GM12878 (cell line): Measurements from ENCODE around the gene PTPRN2. TPM values are rescaled to one million over a fixed set of nuclear protein-coding genes. Genes with fewer than 3 reads are reported as not detected.

ENCODE experiments used
- ATAC-seq: fragments of 200-7000 bp; cut with Tn5 transposase; 3 replicates; pipeline ENCODE4 v1.9.1; 2020; ENCODE audit warnings: mild to moderate bottlenecking, moderate library complexity
- BruUV-seq: library from RNA; stranded (reverse); fragments of 400-500 nt; replicated peaks from 2 replicates; lab custom pipeline; 2021; lab: Mats Ljungman, UMichigan
- CTCF ChIA-PET: fragments of 300-600 bp; sonication (Branson Sonifier 250); formaldehyde crosslinking; extraction: SDS; loops from one replicate; lab custom pipeline; 2021; ENCODE audit warnings: inconsistent platforms; lab: Yijun Ruan, JAX
- POLR2A ChIA-PET: fragments of 350-600 bp; formaldehyde crosslinking; extraction: SDS; loops from one replicate; lab custom pipeline; 2021; ENCODE audit warnings: inconsistent platforms; lab: Charles Lee
- RAD21 ChIA-PET: fragments of 300-600 bp; sonication (Branson Sonifier 250); formaldehyde crosslinking; loops from one replicate; lab custom pipeline; 2023; ENCODE audit warnings: antibody characterized with exemption; ENCODE audit not compliant: unreplicated experiment; lab: Charles Lee
- SMC1A ChIA-PET: fragments of 300-600 bp; sonication (Branson Sonifier 250); formaldehyde crosslinking; loops from one replicate; lab custom pipeline; 2023; ENCODE audit not compliant: unreplicated experiment, uncharacterized antibody; lab: Charles Lee
- DNase-seq: peaks from one replicate; pipeline ENCODE4 v3.0.0-alpha.2; 2011; ENCODE audit warnings: low read depth, low spot score
- FAIRE-seq: peaks from 3 replicates; lab custom pipeline; 2011; peaks lifted over from hg19 to GRCh38; lab: Jason Lieb, UNC
- H2AFZ ChIP-seq: 2 replicates; pipeline ENCODE4 v1.6.0; 2011; ENCODE audit warnings: low read depth, low read length, control low read depth; ENCODE audit not compliant: control insufficient read depth
- H3K27ac ChIP-seq: 2 replicates; pipeline ENCODE4 v1.5.1; 2011; ENCODE audit warnings: control low read depth; ENCODE audit not compliant: control insufficient read depth, insufficient read depth
- H3K27me3 ChIP-seq, 2 experiments: replicated peaks in 1 of 2; 2 replicates each; pipeline versions ENCODE4 v1.6.0 to v1.6.1; 2011; ENCODE audit warnings: low read length in 1 of 2; ENCODE audit not compliant: control insufficient read depth in 2 of 2, insufficient read depth in 2 of 2
- H3K36me3 ChIP-seq, 2 experiments: 2 replicates each; pipeline ENCODE4 v1.5.1; 2011; ENCODE audit warnings: low read length in 1 of 2; ENCODE audit not compliant: control insufficient read depth in 2 of 2, insufficient read depth in 2 of 2
- H3K4me1 ChIP-seq: 2 replicates; pipeline ENCODE4 v1.6.1; 2011; ENCODE audit warnings: mild to moderate bottlenecking, low read length, moderate library complexity, mixed read lengths; ENCODE audit not compliant: control insufficient read depth, insufficient read depth
- H3K4me2 ChIP-seq: 2 replicates; pipeline ENCODE4 v1.6.0; 2011; ENCODE audit warnings: control low read depth; ENCODE audit not compliant: control insufficient read depth, insufficient read depth
- H3K4me3 ChIP-seq: fragments of 200-600 bp; sonication (generic); 2 replicates; pipeline ENCODE4 v1.5.1; 2016
- H3K79me2 ChIP-seq: 2 replicates; pipeline ENCODE4 v1.6.0; 2011; ENCODE audit warnings: low read length; ENCODE audit not compliant: control insufficient read depth, insufficient read depth
- H3K9ac ChIP-seq: 2 replicates; pipeline ENCODE4 v1.8.0; 2011; ENCODE audit warnings: low read length, control low read depth, mixed read lengths; ENCODE audit not compliant: control insufficient read depth, insufficient read depth
- H3K9me3 ChIP-seq: replicated peaks from 3 replicates; pipeline ENCODE4 v1.5.1; 2011; ENCODE audit warnings: mild to moderate bottlenecking, low read length; ENCODE audit not compliant: control insufficient read depth, insufficient read depth
- H4K20me1 ChIP-seq: 2 replicates; pipeline ENCODE4 v1.6.0; 2011; ENCODE audit not compliant: control insufficient read depth, insufficient read depth
- BCLAF1 ChIP-seq: fragments of 450-650 bp; IDR thresholded peaks from 2 replicates; pipeline ENCODE4 v1.6.1; 2017; ENCODE audit warnings: antibody characterized with exemption, mild to moderate bottlenecking, moderate library complexity
- EED ChIP-seq: sonication (generic); IDR thresholded peaks from 2 replicates; pipeline ENCODE4 v1.6.1; 2016; ENCODE audit warnings: antibody characterized with exemption, low read depth
- MEF2B ChIP-seq: fragments of 450-650 bp; IDR thresholded peaks from 2 replicates; pipeline ENCODE4 v1.6.1; 2018; ENCODE audit warnings: mild to moderate bottlenecking, moderate library complexity; ENCODE audit not compliant: partially characterized antibody, poor library complexity, severe bottlenecking
- MXI1 ChIP-seq: fragments of 150-350 bp; IDR thresholded peaks from 2 replicates; pipeline ENCODE4 v1.6.1; 2011; ENCODE audit warnings: low read depth, mild to moderate bottlenecking, inconsistent platforms, low read length, improper control_type of control experiment
- NFYB ChIP-seq: IDR thresholded peaks from 2 replicates; pipeline ENCODE4 v1.6.1; 2011; ENCODE audit warnings: low read depth, mild to moderate bottlenecking, low read length, improper control_type of control experiment, moderate library complexity; ENCODE audit not compliant: insufficient read depth
- PAX5 ChIP-seq: IDR thresholded peaks from 2 replicates; pipeline ENCODE4 v1.6.1; 2011; ENCODE audit warnings: low read depth, low read length, borderline replicate concordance
- PRDM15 ChIP-seq: fragments of 450-650 bp; formaldehyde crosslinking; IDR thresholded peaks from 2 replicates; pipeline ENCODE4 v1.4.0; 2020; ENCODE audit warnings: mild to moderate bottlenecking, moderate library complexity
- SREBF1 ChIP-seq: IDR thresholded peaks from 2 replicates; pipeline ENCODE4 v1.6.1; 2012; ENCODE audit warnings: mild to moderate bottlenecking, low read length
- STAT1 ChIP-seq: fragments of 450-650 bp; conservative IDR thresholded peaks from 2 replicates; pipeline ENCODE4 v1.6.1; 2014; ENCODE audit warnings: antibody characterized with exemption, mild to moderate bottlenecking
- TCF3 ChIP-seq: IDR thresholded peaks from 2 replicates; pipeline ENCODE4 v1.6.1; 2012; ENCODE audit warnings: low read depth, mild to moderate bottlenecking, low read length, borderline replicate concordance; ENCODE audit not compliant: insufficient read depth
- ZNF592 ChIP-seq: fragments of 450-650 bp; IDR thresholded peaks from 2 replicates; pipeline ENCODE4 v1.6.1; 2017; ENCODE audit warnings: mild to moderate bottlenecking, moderate library complexity
- WGBS: methylation state at CpG from one replicate; pipeline ENCODE4 v1.1.6; 2016; ENCODE audit warnings: low lambda C conversion rate; ENCODE audit not compliant: insufficient replicate concordance, insufficient coverage; ENCODE audit errors: missing lambda C conversion rate; 5-methylcytosine and 5-hydroxymethylcytosine counted together
- in situ Hi-C: fragments of 300-500 bp; cut with MboI; formaldehyde crosslinking; loops from 9 replicates; pipeline ENCODE4 v1.14.3; 2018; ENCODE audit warnings: mixed read lengths
- intact Hi-C: fragments of 100-400 bp; cut with micrococcal nuclease; formaldehyde crosslinking; loops from one replicate; pipeline ENCODE4 v1.14.2; 2022; ENCODE audit not compliant: unreplicated experiment
- polyA plus RNA-seq, 11 experiments: library from polyadenylated mRNA; depleted of rRNA in 4 of 11; unstranded in 6 of 11; stranded (reverse) in 5 of 11; fragments of >200 nt; fragmentation: Nextera tagmentation in 4 of 11; fragmentation: Illumina TruSeq in 1 of 11; extraction: Ambion mirVana in 4 of 11; extraction: Trizol in 1 of 11; gene quantifications; 1 replicate in 1 of 11; 2 replicates in 10 of 11; pipeline versions ENCODE4 v1.2.1 to v1.2.3, GENCODE V29; 2011 to 2016; ENCODE audit warnings: inconsistent platforms in 2 of 11, missing spikeins in 2 of 11, low read depth in 1 of 11
- total RNA-seq, 4 experiments: library from RNA; depleted of rRNA in 3 of 4; stranded (reverse); fragments of >200 nt in 3 of 4; fragmentation: Illumina TruSeq in 1 of 4; extraction: Trizol in 1 of 4; gene quantifications; 2 replicates each; pipeline versions ENCODE4 v1.2.1 to v1.2.3, GENCODE V29; 2013 to 2021

Gene PTPRN2
- total and polyA plus RNA-seq, 10 of the 15 experiments (the other 5 are each of a cell fraction or from before 2014, with no cell fraction given), result 5.4 TPM; not detected in 9

GRCh38 chr7:158263964-158264748 lies 323.5 kb downstream of the PTPRN2 start:
- no peak overlapping the region for H3K4me3 ChIP-seq
- intact Hi-C loops (no loop called here), in situ Hi-C loops (no loop called here)
- no peaks in the 10 kb centered on the region for H3K79me2 ChIP-seq
- no peak overlapping the region for H2AFZ ChIP-seq
- FAIRE-seq (no peak), ATAC-seq (no peak), DNase-seq (no peak)
- WGBS, result 57% methylated on average over 25 of the region's 25 CpGs
- peaks cover 10% of the 10 kb centered on the region; the same call in 1 of the 3 replicates for H3K9me3 ChIP-seq
- RAD21 ChIA-PET, result no interaction called here
- BruUV-seq, result no TSS peak
- no peak overlapping the region for H3K9ac ChIP-seq
- no peak overlapping the region for H3K27ac ChIP-seq
- POLR2A ChIA-PET, result no interaction called here
- SMC1A ChIA-PET, result no interaction called here
- CTCF ChIA-PET, result no interaction called here
- no peaks in the 10 kb centered on the region for H3K27me3 ChIP-seq
- no peak overlapping the region for H3K4me2 ChIP-seq
- H4K20me1 ChIP-seq, result no peaks in the 10 kb centered on the region
- no peaks in the 10 kb centered on the region for H3K36me3 ChIP-seq
- H3K4me1 ChIP-seq, result no peaks in the 10 kb centered on the region
- TF ChIP-seq PAX5 (no peak), MEF2B (no peak), STAT1 (no peak), EED (no peak), NFYB (no peak), SREBF1 (no peak), PRDM15 (no peak), ZNF592 (no peak), TCF3 (no peak), MXI1 (no peak), BCLAF1 (no peak)
